GM21619 (cell line): Measurements from ENCODE around the gene PTPN21.
"Not testable (repeated sequence)": the region's sequence is repeated elsewhere in the genome, so short reads cannot be mapped to it uniquely, and the experiment has no call there.

Experiments
- ATAC-seq: cut with Tn5 transposase; IDR thresholded peaks from one replicate; pipeline ENCODE4 v1.9.1; 2021; ENCODE audit not compliant: unreplicated experiment

PTPN21 gene

DNA sequence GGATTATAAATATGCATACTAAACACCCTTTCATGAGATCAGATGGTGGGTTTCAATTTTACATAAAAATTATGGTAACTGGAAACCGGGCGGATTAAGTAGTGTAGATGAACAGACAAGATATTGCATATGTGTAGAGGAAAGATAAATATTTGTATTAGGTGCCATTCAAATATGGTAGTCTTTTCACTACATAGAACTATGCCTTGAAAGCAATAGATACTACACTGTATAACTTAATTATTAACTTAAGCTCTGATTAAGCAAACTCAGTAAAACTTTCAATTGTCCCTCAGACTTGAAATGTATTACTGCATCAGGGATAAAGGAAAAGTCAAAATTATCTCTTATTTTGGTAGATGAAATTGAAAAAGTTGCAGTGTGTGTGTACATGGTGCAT lies 1.9 kb downstream of the PTPN21 start:
- ATAC-seq: no peak

DNA sequence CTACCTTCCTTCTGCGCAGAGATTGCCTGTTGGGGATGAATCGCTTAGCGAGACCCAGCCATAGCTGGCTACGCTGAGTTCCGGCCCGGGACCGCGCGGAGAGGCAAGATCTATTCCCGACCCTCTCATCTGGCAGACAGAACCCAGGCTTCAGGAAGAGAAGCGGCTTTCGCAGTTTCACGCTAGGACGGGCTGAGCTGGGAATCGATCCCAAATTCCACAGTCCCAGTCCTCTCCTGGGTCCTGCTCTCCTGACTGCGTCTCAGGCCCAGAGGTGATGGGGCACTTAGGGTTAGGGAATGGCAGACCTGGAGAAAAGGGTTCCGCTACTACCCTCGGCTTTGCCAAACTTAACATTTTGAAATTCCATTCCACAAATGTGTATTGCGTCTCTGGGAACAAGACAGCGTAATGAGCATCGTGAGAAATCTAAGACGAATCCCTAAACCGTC lies 2.8 kb downstream of the PTPN21 start:
- ATAC-seq: no peak

DNA sequence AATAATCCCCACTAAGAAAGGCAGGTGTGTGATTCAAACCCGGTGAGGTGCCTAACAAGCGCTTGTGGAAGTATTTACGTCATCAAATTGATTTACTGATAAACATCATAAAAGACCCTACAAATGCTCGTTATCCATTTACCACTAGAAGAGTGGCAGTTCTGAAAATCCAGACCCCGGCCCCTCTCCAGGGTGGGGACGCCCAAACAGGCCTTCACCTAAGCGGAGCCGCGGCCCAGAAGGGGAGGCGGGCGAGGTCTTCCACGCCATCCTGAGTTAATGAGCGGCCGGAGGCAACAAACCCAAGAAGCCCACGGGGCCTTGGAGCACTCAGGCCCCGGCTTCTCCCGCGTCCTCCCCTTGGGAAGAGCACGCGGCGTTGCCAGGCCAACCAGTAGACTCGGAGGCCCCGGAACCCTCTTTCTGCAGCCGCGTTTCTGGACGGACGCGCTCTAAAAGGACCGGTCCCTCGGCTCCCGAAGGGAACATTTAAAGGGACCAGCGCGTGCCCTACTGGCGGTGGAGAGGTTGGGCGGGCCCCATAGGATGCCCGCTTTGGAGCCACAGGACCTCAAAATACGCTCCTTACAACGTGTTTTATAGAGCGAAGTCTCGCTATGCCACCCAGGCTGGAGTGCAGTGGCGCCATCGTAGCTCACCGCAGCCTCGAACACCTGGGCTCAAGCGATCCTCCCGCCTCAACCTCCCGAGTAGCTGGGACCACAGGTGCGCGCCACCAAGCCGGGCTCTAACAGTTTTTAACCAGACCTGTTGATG lies 3.5 kb downstream of the PTPN21 start:
- ATAC-seq: peak; percentile 46

DNA sequence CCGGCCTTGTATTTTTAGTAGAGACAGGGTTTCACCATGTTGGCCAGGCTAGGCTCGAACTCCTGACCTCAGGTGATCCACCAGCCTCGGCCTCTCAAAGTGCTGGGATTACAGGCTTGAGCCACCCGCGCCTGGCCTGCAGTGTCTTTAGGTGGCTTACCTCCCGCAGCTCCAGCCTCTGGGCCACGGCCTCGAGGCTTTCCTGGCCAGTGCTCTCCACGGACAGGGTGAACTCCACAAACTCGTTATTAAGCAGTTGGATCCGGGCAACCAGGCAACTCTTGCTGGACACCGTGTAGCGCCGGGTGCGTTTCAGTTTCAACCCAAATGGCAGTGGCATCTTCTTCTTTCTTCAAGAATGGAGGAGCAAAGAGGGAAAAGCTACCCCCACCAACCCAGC lies 4.7 kb downstream of the PTPN21 start:
- no peak for ATAC-seq

DNA sequence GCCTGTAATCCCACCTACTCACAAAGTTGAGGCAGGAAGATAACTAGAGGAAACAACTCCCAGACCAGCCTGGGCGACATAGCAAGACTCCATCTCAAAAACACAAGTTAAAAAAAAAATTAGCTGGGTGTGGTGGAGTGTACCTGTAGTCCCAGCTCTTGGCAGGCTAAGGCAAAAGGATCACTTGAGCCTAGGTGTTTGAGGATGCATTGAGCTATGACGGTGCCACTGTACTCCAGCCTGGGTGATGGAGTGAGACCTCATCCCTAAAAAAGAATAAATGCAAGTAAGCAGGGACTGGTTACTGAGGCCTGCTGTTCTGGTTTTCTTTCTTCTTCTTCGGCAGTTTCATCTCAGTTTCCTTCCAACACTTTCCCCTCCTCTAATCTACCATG lies 7.4 kb downstream of the PTPN21 start:
- ATAC-seq: no peak

DNA sequence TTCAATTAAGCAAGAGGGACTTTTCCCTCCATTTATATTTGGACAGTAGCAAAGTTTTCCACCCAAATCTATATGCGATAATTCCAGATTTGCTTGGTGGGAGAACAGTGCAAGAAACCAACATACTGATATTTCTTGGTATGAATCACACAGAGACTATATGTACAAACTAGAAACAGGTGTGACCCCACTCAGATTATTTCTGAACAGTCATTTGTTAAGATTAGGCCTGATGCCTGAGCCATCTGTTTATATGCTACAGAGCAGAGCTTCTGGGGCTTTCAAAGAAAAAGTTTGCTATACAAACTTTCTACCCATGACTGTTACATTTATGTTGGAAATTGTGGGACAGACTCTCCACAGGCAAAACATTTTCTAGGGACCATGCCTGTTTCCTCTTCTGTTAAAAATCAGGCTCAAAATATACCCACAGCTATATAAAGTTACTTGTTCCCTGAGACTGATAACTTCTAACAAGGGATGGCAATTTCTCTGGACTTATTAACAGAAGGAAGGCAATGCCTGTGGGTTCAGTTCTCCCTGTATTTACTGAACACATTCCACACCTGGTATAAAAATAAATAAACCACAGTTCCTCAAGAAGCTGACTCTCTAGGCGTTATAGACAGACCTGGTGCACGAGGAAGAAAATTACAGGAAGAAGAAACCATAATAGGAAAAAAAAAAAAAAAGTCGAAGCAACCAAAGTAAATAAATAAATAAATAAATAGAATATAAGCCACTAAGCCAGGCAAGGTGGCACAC lies 8.0 kb downstream of the PTPN21 start:
- ATAC-seq: no peak

DNA sequence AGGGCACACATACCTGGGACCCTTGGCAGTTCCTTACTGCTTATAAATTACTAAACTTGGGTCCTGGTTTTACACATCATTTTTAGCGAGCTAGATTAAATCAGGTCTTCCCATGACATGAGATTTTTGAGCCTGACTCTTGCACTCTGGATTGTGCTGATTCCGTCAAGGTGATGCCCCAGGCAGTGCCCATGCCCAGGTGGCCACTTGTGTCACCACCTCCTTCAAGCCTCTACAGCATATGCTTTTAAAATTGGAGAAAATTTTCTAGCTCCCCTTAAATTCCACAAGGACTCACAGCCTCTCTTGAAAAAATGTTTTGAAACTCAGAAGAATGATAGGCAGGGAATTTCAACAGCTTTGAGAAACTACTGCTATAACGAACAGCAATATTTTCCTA lies 9.6 kb downstream of the PTPN21 start:
- no peak for ATAC-seq

DNA sequence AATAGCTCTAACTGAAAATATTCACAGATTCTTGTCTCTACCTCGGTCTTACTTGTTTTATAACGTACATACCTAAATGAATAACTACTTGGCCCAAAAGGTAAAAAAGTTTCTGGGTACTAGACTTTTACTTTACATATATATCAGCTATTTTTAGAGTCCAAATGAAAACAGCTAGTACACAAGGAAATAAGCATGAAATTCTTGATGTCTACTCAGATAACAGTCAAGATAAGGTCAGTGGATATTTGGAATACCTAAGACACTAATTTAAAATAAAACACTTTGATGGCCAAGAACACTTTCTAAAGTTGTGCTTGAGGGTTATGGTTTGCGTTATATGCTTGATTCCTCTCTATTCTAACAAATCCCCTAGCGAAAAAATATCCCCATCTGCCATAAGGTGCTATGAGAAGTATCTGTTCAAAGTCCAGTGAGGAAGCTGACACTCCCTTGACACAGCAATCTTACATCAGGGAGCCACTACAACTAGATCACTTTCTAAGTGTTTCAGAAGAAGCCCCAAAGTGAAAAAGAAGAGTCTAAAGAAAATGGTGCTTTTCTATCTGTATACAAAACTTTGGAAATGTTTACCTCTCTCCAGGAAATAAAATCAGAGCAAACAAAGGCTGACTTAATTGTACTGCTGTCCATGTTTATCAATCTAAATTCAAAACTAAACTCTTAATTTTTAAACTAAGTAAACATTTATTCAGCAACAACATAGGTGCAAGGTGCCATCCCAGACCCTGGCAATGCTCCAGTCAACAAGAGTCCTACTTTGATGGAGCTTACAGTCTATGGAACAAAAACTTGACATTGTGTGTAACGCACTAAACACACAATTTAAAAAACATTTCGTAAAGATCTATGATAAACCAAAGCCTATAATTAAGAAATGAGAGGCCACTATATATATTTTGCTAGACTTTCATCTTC lies 11.7 kb downstream of the PTPN21 start:
- no peak for ATAC-seq

DNA sequence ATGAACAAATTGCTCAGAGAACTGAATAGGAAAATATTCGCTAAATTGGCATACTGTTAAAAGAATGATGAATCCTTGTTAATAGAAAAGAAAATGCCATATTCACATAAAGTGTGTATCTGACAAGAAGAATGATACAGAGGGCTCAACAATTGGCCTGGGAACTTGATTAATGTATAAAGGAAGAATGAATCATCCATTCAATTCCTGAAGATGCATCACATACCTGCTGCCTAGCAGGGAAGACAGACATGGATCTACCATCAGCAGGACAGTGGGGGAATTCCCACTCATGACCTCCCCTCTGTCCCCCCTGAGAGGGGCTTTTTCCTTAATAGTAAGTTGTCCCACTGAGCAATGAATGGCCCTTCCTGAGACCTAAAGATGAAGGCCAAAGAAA lies 13.5 kb downstream of the PTPN21 start:
- no peak for ATAC-seq

DNA sequence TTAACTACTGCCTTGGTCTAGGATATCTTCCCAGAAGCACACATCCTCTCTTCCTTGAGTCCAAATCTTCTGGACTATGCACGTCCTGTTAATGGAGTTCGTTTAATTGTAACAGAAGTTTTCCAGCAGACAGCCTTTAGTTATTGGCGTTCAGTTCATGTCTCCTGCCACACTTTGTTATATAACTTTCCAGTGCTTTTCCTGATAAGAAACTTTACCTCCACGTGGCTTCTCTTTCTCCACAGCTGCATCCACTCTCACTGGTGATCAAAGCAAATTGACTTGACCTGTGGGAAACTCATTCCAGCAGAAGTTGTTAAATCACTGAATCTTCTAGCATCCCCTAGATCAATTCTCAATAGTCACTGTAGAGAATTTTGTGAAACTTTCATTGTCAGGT lies 19.0 kb downstream of the PTPN21 start:
- no peak for ATAC-seq

DNA sequence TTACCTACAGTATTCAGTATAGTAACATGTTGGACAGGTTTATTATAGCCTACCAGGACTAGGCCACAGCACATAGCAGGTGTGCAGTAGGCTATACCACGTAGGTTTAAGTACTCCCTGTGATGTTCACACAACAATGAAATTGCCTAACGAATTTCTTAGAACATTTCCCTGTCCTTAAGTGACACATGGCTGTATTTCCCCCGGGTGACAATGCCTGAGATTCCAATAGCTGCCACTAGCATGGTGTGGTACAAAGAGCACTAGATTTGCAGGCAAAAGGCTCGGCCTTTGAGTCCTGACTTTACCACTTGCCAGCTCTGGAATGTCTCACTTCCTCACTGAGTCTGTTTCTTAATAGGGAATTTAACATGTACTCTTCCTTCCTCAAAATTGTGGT lies 19.7 kb downstream of the PTPN21 start:
- ATAC-seq: no peak

DNA sequence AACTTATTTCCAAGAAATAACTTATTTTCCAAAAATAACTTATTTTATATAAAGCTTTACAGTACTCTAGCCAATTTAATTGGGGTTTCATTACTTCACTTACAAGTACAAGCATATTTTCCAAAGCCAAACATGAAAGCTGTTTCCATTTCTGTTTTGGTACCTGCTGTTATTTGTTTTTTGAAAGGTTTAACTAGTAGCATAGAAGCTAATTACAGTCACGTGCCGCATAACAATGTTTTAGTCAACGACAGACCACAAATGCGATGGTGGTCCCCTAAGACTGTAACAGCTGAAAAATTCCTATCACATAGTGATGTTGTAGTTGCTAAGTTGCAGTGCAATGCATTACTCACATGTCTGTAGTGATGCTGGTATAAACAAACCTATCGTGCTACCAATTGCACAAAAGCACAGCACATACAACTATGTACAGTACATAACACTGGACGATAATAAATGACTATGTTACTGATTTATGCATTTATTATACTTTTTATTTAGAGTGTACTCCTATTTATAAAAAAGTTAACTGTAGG lies 21.7 kb downstream of the PTPN21 start:
- ATAC-seq: no peak

DNA sequence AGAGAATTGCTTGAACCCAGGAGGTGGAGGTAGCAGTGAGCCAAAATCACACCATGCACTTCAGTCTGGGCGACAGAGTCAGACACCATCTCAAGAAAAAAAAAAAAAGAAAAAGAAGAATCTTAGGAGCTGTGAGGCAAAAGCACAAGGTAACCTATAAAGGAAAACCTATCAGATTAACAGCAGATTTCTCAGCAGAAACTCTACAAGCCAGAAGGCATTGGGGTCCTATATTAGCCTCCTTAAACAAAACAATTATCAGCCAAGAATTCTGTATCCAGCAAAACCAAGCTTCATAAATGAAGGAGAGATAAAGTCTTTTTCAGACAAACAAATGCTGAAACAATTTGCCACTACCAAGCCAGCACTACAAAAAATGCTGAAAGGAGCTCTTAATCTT lies 24.9 kb downstream of the PTPN21 start:
- not testable (repeated sequence) for ATAC-seq

DNA sequence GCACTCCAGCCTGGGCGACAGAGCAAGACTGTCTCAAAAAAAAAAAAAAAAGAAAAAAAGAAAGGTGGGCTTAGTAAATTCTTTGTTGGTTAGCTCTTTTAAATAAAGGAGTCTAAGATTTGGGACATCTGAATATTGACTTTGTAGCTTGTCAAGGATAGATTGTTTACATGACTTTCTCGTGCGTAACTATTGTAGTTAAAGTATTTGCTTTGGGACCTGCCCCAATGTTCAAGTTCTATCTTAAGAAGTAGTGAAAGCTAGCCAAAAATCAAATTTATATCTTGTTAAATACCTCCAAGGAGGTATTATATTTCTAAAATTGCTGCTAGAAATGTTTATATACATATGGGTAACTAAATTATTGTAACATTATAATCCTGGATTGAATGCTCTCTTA lies 32.4 kb downstream of the PTPN21 start:
- ATAC-seq: no peak

DNA sequence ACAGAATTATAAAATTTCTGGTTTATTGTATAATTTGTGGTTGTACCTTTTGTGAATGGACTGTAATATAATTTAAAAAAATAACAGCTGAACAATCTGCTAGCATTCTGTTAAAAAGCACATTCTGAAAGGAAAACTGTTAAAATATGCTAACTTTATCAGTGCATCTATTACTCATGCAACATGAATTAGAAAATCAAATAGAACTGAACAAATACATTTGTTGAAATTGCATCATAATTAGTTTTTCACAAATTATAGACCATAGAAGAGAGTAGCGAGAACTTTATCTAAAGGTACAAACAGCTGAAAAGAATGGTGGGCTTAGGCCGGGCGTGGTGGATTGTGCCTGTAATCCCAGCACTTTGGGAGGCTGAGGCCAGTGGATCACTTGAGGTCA lies 33.0 kb downstream of the PTPN21 start:
- no peak for ATAC-seq

DNA sequence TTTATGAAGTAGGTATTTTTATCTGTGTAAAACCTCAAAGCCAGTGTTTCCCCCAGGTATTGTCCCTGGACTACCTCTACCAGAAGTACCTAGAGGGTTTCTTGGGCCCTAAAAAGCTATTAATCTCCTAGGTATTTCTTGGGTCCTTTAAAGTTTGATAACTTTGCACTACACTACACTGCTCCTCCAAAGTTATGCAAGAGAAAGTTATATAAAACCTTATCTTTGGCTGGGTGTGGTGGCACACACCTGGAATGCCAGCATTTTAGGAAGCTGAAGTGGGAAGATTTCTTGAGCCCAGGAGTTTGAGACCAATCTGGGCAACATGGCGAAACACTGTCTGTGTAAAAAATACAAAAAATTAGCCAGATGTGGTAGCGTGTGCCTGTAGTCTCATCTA lies 34.9 kb downstream of the PTPN21 start:
- ATAC-seq: no peak

DNA sequence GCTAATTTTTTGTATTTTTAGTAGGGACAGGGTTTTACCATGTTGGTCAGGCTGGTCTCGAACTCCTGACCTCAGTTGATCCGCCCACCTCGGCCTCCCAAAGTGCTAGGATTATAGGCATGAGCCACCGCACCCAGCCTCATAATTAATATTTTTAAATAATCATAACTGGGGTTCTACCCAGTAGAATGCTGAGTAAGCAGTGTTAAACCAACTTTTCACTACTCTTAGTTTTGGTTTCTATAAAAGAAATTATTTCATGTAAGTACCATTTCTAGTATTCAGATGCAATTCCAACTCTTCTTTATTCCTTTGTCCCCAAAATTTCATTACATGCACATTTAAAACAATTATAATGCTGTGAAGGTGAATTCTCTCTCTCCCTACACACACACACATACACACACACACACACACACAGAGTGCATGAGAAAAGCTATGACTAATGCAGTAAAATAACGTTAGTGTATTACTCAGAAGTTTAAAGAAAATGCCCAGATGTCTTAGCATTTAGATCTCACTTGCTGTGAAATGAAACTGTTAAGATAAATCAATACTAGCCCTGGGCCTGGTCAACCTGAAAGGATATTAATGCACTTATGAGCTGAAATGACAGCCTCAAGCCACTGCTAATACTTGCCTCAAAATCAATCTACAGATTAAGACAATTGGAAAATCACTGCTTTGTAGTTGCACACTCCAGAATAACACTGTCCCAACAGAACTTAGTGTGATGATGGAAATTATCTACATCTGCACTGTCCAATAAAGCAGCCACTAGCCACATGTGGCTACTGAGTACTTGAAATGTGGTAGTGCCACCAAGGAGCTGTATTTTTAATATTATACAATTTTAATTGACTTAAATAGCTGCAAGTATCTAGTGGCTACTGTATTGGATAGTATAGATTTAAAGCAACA lies 36.0 kb downstream of the PTPN21 start:
- no peak for ATAC-seq

DNA sequence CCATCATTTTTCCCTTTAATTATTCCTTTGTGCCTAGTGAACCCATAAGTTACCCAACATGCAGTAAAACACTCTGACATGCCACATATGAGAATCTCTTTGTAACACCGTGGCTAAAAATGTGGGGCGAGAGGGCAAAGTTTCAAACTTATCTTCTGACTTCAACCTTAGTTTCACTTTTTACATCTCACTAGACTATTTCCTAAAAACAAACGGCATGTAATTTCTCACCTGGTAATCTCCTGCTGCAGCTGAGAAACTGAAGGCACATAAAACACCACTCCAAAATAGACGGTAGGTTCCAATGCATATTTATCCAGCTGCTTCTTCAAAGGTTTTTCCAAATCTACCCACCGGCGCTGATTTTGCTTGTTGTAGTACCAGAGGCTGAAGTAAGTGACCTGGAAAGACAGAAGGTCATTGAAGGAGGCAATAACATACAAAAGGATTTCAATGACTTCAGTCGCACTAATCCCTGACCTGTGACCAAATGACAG lies 37.9 kb downstream of the PTPN21 start:
- no peak for ATAC-seq

DNA sequence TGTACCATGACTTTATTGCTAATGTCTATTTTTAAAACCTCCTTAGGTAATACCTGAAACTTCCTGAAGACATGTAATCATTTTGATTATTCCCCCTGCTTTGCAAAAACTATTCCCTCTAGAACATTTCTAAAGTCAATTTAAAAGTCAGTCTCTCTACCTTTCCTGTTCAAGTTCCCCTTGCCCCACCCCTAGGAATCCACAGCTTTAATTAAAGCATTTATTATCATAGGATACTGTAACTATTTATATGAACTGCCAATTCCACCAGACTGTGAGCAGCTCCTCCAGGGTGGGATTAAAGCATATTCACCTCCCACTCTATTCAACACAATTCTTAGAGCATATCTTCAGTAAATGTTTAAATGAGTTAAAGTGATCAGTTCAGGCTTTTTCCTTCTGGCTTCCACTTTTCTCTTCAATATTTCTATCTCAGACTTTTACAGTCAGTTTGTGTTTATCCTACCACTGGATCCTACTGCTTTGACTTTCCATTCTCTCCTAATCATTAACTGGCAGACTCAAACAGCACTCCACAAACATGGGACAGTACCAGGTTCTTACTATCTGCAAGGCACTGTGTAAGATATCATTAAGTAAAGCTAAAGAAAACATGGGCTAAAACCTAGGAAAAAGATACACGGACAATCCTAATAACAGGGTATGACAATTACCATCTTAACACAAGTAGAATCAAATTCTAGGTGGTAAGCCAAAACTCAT lies 39.1 kb downstream of the PTPN21 start:
- no peak for ATAC-seq
